Measurements from ENCODE around the gene TANGO6. TPM values are rescaled to one million over a fixed set of nuclear protein-coding genes. Genes with fewer than 3 reads are reported as not detected.

Gene TANGO6
- polyA plus RNA-seq, 2 of the 4 experiments (the other 2 are of a cell fraction): 8.1 to 19.5 TPM

GRCh38 chr16:68939692-68940320 is 96.5 kb downstream of the TANGO6 start:
- WGBS (ENCODE audit: missing lambda C conversion rate): 73% methylated on average over 3 of the region's 3 CpGs
- ChIA-PET POLR2A (no interaction called here), CTCF (interaction anchor here (1.6 kb wide), 1 partner anchor 184 kb away, joined by 5 read pairs; no protein-coding TSS in a partner anchor)
- no peak for TF ChIP-seq JUNB (IDR thresholded peaks at IDR 0.05)
- DNase-seq (ENCODE audit: low read depth in 1 of 2, low spot score in 1 of 2) (no peak), ATAC-seq (no peak), FAIRE-seq (no peak)
- no peaks in the 10 kb centered on the region for H3K9me3 ChIP-seq
- no peak overlapping the region for H3K4me2 ChIP-seq
- no peak overlapping the region for H3K4me3 ChIP-seq
- H3K4me1 ChIP-seq: peaks cover 7% of the 10 kb centered on the region; the same call in 1 of the 3 replicates
- no peak overlapping the region for H3K27ac ChIP-seq

DNA sequence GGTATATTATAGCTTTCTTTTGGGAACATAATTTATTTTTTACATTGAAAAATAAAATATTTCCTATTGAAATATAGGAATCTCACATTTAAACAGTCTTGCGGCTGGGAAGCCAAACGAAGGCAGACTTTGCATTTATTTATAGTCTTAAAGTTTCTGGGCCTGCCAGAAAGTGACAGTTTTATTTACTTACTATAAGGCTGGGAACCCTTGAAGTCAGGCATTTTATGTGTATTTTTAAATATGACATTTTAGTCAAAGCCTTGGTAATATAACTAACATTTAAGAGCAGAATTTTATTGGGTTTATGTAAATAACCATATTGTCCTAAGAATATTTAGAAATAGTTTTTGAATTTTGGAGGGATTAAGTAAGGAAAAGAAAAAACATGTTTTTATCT is 97.5 kb downstream of the TANGO6 start:
- FAIRE-seq: no peak
- no peak overlapping the region for H3K27ac ChIP-seq

More for the DNA sequence above, 97.5 kb downstream of the TANGO6 start:
- TF ChIP-seq BCL3 (IDR thresholded peaks at IDR 0.05) (no peak), RCOR1 (IDR thresholded peaks at IDR 0.05; ENCODE audit: low read depth, low read length) (no peak), ZC3H11A (IDR thresholded peaks at IDR 0.05) (no peak), RARB (CRISPR knock-in tag; IDR thresholded peaks at IDR 0.05) (no peak), HOXB5 (CRISPR knock-in tag; IDR thresholded peaks at IDR 0.05) (no peak), NPAS2 (CRISPR knock-in tag; IDR thresholded peaks at IDR 0.05; ENCODE audit: borderline replicate concordance) (no peak), NFE2L2 (conservative IDR thresholded peaks at IDR 0.05; ENCODE audit: low read length) (no peak), POLR2AphosphoS2 (conservative IDR thresholded peaks at IDR 0.05; ENCODE audit: low read length) (no peak), JUNB (IDR thresholded peaks at IDR 0.05) (no peak), USF2 (IDR thresholded peaks at IDR 0.05) (no peak), CTCF (IDR thresholded peaks at IDR 0.05) (no peak), KDM5A (IDR thresholded peaks at IDR 0.05) (no peak), ZNF302 (CRISPR knock-in tag; IDR thresholded peaks at IDR 0.05) (no peak), HEYL (CRISPR knock-in tag; IDR thresholded peaks at IDR 0.05) (no peak)
- TF ChIP-seq, protein P1, sequence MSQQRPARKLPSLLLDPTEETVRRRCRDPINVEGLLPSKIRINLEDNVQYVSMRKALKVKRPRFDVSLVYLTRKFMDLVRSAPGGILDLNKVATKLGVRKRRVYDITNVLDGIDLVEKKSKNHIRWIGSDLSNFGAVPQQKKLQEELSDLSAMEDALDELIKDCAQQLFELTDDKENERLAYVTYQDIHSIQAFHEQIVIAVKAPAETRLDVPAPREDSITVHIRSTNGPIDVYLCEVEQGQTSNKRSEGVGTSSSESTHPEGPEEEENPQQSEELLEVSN (IDR thresholded peaks at IDR 0.05; ENCODE audit: borderline replicate concordance, low read depth): no peak
- TF ChIP-seq, protein P2, sequence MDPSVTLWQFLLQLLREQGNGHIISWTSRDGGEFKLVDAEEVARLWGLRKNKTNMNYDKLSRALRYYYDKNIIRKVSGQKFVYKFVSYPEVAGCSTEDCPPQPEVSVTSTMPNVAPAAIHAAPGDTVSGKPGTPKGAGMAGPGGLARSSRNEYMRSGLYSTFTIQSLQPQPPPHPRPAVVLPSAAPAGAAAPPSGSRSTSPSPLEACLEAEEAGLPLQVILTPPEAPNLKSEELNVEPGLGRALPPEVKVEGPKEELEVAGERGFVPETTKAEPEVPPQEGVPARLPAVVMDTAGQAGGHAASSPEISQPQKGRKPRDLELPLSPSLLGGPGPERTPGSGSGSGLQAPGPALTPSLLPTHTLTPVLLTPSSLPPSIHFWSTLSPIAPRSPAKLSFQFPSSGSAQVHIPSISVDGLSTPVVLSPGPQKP (IDR thresholded peaks at IDR 0.05; ENCODE audit: low read depth, low read length): no peak
- TF ChIP-seq, protein P3, sequence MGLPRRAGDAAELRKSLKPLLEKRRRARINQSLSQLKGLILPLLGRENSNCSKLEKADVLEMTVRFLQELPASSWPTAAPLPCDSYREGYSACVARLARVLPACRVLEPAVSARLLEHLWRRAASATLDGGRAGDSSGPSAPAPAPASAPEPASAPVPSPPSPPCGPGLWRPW (IDR thresholded peaks at IDR 0.05): no peak
- TF ChIP-seq, protein P4, sequence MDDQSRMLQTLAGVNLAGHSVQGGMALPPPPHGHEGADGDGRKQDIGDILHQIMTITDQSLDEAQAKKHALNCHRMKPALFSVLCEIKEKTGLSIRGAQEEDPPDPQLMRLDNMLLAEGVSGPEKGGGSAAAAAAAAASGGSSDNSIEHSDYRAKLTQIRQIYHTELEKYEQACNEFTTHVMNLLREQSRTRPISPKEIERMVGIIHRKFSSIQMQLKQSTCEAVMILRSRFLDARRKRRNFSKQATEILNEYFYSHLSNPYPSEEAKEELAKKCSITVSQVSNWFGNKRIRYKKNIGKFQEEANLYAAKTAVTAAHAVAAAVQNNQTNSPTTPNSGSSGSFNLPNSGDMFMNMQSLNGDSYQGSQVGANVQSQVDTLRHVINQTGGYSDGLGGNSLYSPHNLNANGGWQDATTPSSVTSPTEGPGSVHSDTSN (IDR thresholded peaks at IDR 0.05): no peak
- H3K9me3 ChIP-seq: no peaks in the 10 kb centered on the region
- peaks cover 7% of the 10 kb centered on the region; the same call in 1 of the 3 replicates for H3K4me1 ChIP-seq
- 92% methylated on average over 2 of the region's 2 CpGs for WGBS (ENCODE audit: missing lambda C conversion rate)
- no peak overlapping the region for H3K4me2 ChIP-seq
- ATAC-seq: no peak
- no peak for DNase-seq (ENCODE audit: low read depth in 1 of 2, low spot score in 1 of 2)
- ChIA-PET CTCF (interaction anchor here (0.7 to 1.6 kb wide), 2 partner anchors 183 to 207 kb away, joined by 3 to 5 read pairs; no protein-coding TSS in a partner anchor), POLR2A (no interaction called here)
- H3K4me3 ChIP-seq: no peak overlapping the region
